ENCODE measurements around the gene EXOC1L. TPM values are rescaled to one million over a fixed set of nuclear protein-coding genes. Genes with fewer than 3 reads are reported as not detected.
"Not testable (repeated sequence)": the region's sequence is repeated elsewhere in the genome, so short reads cannot be mapped to it uniquely, and the experiment has no call there.

The EXOC1L gene
- total RNA-seq, 1 donor from 2014 or later = not detected

DNA sequence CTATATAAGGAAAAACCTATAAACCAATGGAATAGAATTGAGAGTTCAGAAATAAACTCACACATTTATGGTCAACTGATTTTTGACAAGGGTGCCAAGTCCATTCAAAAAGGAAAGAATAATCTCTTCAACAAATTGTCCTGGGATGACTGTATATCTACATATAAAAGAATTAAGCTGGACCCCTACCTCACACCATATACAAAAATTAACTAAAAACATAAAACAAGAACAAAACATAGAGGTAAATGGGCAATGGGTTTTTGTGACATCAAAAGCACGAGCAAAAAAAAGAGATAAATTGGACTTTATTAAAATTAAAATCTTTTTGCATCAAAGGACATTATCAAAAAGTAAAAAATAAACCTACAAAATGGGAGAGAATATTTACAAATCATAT is 18.3 kb downstream of the EXOC1L start:
- DNase-seq (ENCODE audit: low spot score) (no peak), ATAC-seq (no peak)

DNA sequence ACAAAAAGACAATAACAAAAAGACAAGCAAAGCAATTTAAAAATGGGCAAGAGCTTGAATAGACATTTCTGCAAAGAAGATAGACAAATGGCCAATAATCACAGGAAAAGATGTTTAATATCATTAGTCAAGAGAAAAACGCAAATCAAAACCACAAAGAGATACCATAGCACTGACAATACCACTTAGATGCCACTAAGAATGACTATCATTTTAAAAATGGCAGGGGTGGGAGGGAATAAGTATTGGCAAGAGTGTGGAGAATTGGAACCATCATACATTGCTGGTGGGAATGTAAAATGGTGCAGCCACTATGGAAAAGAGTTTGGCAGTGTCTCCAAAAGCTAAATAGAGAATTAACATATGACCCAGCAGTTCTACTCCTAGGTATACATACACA is 18.8 kb downstream of the EXOC1L start:
- DNase-seq (ENCODE audit: low spot score) (no peak), ATAC-seq (no peak)

DNA sequence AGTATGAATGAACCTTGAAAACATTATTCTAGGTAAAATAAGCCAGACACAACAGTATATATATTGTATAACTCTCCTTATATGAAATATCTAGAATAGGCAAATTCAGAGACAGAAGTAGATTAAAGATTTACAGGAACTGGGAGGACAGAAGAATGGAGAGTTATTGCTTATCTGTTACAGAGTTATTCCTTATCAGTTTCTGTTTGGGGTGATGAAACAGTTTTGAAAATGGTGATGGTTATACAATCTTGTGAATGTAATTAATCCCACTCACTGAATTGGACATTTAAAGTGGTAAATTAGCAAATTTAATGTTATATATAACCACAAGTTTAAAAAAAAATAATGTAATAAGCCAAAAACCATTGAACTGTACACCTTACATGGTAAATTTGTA is 19.4 kb downstream of the EXOC1L start:
- DNase-seq (ENCODE audit: low spot score) = no peak
- no peak for ATAC-seq

DNA sequence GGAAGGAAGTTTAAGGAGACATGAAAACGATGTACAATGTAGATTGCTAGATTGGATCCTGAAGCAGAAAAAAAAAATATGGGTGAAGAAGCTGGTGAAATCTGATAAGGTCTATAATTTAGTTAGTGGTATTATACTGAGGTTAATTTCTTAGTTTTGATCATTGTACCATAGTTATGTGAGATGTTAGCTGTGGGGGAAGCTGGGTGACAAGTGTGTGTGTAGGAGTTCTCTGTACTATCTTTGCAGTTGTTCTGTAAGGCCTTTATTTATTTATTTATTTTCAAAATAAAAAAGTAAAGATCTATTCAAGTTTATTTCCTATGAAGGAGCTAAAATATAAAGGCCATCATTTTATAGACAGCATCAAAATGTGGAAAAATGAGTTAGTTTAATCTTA is 21.4 kb downstream of the EXOC1L start:
- ATAC-seq (no peak), DNase-seq (ENCODE audit: low spot score) (no peak)

DNA sequence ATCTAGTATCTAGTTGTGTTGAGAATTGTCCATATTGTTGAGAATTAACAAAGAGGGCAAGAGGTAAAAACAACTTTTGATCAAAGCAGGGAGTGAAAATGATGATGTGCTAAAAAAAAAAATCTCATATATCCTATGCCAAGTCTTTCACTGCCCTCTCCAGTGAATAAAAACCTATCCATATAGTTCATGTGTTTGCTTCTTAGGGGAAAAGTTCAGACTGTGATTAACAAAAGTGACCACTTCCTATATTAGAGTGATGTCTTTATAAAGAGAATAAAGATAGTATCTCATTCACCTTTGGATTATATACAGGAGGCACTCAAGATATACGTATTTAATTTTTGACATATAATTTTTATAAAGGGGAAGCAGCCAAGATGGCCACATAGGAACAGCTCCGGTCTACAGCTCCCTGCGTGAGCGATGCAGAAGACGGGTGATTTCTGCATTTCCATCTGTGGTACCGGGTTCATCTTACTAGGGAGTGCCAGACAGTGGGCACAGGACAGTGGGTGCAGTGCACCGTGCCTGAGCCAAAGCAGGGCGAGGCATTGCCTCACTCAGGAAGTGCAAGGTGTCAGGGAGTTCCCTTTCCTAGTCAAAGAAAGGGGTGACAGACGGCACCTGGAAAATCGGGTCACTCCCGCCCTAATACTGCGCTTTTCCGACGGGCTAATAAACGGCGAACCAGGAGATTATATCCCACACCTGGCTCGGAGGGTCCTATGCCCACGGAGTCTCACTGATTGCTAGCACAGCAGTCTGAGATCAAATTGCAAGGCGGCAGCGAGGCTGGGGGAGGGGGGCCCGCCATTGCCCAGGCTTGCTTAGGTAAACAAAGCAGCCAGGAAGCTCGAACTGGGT is 22.0 kb downstream of the EXOC1L start:
- not testable (repeated sequence) for ATAC-seq; DNase-seq (ENCODE audit: low spot score)

DNA sequence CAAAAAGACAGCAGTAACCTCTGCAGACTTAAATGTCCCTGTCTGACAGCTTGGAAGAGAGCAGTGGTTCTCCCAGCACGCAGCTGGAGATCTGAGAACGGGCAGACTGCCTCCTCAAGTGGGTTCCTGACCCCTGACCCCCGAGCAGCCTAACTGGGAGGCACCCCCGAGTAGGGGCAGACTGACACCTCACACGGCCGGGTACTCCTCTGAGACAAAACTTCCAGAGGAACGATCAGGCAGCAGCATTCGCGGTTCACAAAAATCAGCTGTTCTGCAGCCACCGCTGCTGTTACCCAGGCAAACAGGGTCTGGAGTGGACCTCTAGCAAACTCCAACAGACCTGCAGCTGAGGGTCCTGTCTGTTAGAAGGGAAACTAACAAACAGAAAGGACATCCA is 22.7 kb downstream of the EXOC1L start:
- DNase-seq (ENCODE audit: low spot score); ATAC-seq: not testable (repeated sequence)

DNA sequence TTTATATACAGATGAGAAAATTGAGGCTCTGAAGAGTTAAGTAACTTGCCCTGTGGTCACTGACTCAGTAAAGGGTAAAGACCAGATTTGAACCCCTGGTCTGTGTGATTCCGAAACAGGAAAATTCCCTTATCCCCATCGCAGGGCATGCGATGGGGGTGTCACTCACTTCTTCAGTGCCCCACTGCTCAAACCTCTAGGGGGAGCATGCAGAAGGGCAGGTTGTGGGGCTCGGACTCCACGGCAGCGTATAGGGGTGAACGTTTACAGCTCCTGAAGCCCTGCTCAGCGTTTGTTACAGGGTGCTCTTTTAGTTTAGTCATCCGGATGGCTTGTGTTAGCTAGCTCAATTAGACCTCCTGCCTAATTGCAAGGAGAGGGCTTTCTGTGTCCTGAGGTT is 30.1 kb downstream of the EXOC1L start:
- ATAC-seq = no peak

DNA sequence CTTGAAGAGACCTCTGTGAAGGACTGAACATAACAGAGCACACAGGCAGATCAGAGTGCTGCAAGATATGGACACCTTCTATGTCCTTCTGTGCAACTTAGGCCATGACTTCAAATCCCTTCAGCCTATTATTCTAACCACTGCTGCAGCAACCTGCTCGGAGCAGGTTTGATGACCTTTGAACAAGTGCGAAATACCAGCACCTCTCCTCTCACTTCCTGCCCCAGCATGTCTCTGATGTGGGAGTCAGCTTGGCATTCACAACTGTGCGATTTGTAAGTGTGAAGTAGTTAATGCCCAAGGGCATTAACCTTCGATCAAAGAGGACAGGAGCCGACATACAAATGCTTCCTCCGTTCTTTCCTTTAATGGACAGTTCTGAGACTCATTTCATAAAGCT is 32.3 kb downstream of the EXOC1L start:
- ATAC-seq = no peak

More for the DNA sequence above, 30.1 kb downstream of the EXOC1L start:
- no peak for DNase-seq (ENCODE audit: low spot score)

DNA sequence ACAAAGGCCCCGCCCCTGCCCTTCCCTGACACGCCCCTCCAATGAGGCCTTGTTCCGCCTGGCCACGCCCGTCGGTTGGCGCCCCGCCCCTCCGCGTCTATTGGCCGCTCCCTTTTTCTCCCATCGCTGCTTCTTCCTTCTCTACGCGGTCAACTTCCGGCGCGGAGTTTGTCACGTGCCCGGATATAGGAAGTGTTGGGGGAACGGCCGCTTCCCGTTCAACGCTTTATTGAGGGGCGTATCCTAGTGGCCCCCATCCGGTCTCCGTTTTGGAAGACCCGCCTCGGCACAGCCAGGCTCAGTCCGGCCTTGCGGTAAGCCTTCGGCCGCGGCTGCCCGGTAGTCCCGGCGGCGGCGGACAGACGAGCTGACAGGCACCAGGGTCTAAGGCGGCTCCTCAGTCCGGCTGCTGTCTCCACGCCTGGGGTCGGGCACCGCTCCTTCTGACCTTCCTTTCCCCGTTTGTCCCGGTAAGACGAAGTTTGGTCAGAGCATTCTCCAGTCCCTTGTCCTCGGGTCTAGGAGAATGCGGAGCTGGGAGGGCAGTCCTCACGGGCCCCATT is 34.0 kb downstream of the EXOC1L start, which contains the start of gene EXOC1:
TSS of gene EXOC1 (plus strand) at position 165 of the 563 bp plus-strand sequence. CDS start 4,676 bp downstream, outside the sequence.
- DNase-seq (ENCODE audit: low spot score) = peak; percentile 97
- ATAC-seq = peak; percentile 100

More for the DNA sequence above, 32.3 kb downstream of the EXOC1L start:
- no peak for DNase-seq (ENCODE audit: low spot score)

DNA sequence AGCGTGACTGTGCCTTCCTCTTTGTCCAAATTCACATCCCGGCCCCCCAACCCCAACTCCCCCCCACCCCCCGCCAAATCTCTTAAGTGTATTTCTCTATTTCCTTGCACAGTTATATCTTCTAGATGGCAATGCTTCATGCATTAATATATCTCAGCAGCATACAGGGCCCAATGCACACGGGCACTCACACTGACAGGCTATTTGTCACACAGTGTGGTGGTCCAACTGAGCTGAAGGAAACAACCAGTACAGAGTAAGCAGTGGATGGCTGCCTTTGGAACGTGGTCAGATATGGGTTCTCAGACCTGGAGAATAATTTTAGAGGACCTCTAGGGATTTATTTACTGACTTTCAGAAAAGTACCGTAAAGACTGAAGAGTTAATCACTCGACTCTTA is 34.5 kb downstream of the EXOC1L start:
- no peak for DNase-seq (ENCODE audit: low spot score)
- ATAC-seq = no peak

DNA sequence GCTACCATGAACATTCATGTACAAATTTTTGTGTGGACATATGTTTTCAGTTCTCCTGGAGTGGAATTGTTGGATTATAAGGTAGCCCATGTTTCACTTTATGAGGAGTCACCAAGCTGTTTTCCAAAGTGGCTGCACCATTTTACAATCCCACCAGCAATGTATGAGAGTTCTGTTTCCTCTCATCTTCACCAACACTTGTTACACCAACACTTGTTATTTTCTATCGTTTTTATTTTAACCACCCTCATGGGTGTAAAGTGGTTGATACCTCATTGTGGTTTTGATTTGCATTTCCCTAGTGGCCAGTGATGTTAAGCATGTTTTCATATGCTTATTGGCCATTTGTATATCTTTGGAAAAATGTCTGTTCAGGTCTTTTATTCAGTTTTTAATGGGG is 38.0 kb downstream of the EXOC1L start:
- no peak for ATAC-seq
- DNase-seq (ENCODE audit: low spot score) = no peak

DNA sequence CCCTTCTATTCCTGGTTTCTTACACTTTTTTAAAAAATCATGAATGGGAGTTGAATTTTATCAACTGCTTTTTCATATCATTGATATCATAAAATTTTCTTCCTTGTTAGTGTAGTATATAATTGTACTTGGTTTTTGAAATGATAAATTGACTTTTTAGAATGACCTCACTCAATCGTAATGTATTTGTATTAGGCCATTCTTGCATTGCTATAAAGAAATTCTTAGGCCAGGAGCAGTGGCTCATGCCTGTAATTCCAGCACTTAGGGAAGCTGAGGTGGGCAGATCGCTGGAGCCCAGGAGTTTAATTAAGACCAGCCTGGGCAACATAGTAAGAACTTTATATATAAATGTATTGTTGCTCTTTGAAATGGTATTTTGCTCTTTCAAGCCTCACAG is 40.1 kb downstream of the EXOC1L start:
- no peak for ATAC-seq
- no peak for DNase-seq (ENCODE audit: low spot score)

DNA sequence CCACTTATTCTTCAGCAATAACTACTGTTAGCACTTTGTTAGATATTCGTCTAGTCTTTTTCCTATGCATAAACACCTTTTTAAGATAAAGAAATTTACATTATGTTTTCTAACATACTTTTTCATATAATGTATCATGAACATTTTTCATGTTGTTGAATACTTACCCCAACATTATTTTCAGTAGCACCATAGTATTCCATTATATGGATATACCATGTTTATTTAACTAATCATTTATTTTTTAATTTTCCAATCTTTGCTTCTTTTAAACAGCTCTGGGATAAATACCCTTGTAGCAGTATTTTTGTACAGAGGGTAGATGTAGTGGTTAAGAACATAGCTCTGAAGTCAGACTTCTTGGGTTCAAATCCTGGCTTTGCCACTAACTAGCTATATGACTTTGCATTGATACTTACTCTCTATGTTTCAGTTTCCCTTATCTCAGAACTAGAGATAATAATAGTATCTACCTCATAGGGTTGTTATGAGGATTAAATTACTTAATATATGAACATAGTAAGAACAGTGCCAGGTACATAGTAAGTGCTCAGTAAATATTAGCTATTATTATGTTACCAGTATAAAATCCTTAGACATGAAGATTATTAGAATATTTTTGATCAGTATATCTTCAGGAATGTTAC is 45.1 kb downstream of the EXOC1L start:
- DNase-seq (ENCODE audit: low spot score) = no peak
- ATAC-seq = no peak

DNA sequence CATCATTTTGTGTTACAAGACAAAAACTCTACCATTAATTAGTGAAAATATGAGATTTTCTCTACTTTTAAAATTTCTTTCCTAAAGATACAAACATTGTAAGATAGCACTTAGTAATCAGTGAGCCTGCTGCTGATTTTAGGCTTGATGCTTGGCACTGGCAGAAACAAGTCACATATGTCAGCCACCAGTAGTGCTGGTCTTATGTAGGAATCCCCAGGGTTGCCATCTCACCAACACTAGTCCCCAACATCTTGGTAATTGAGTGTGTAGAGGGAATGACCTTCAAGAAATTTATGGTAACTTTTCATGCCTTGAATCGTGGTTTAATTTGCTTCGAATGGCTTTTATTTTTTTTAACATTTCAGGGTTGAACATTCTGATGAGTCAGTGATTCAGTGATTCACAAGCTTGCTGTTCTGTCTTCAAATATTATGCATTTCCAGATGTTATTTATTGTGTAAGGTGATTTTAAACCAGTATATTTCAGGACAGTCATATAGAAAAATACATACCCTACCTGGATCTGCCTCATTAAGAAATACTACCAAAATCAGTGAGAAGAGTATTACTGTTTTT is 45.7 kb downstream of the EXOC1L start:
- DNase-seq (ENCODE audit: low spot score) (no peak), ATAC-seq (no peak)

DNA sequence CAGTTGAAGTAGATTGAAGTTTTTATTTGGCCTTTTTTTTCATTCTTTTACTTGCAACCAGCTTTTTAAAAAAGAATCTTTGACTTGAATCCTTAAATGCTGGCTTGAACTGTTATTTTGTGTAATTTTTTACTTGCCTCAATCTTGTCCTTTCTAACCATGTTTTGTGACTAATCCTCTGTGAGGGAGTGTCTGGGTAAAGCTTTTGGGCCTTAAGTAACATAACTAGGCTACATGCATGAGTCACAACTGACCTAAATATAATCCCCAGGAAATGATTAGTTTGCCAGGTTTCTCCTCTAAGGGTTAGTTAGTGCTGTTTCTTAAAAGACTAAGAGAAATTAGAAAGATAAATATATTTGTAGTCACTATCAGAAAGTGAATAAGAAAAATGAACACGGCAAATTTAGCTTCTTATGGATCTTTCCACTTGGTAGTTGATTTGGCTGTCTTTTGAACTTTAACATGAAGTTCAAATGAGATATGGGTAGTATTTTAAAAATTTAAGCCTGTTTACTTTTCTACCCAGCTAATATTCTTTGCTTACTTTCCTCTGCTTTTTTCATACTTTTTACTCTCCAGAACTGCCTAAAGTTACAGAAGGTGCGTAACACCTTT is 46.8 kb downstream of the EXOC1L start:
- ATAC-seq = peak; percentile 40
- no peak for DNase-seq (ENCODE audit: low spot score)

DNA sequence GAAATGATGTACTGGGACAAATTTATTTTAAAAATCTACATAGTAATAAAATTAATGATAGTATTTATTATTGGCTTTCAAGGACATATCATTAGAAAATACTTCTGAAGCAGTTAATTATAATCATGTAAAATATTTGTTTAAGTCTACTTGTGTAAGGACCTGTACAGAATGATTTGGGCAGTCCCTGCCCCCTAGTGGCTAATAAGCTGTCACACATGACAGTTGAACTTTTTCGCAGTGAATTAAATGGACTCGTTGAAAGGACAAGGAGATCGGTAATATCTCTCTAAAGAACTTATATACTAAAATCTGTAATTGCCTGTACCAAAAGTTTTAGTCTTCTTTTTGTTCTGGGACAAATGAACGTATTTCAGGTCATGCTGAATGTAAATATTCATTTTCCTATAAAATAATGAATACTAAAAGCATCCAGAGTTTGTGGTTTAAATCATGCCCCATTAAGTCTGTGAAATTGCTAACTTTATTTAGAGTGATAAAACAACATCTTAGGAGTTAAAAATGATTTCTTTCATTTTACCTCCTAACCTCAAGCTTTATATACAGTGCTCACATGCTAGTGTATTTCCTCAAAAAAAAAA is 47.5 kb downstream of the EXOC1L start:
- peak; percentile 92 for ATAC-seq
- no peak for DNase-seq (ENCODE audit: low spot score)

DNA sequence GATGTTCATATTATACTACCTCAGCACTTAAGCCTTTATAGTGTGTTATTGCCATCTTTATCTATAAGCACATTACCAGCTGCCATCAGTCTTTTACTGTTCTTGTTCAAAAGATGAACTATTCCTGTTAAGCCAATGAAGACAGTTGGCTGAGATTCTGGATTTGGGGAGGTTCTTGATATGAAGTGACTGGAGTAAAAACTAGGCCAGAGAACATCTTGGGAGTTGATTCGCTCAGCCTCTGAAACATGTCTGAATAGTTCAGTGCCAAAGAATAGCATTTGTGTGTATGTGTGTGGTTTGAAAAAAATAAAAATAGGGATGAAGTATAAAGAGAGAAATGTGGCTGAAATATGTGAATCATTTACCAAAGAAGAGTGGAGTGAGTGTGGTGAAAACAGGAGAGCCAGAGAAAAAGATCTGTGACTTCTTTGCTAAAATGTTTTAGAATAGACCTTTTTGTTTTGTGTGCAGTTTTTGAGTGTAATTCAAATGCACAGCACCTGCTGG is 49.0 kb downstream of the EXOC1L start:
- no peak for DNase-seq (ENCODE audit: low spot score)
- ATAC-seq = no peak

DNA sequence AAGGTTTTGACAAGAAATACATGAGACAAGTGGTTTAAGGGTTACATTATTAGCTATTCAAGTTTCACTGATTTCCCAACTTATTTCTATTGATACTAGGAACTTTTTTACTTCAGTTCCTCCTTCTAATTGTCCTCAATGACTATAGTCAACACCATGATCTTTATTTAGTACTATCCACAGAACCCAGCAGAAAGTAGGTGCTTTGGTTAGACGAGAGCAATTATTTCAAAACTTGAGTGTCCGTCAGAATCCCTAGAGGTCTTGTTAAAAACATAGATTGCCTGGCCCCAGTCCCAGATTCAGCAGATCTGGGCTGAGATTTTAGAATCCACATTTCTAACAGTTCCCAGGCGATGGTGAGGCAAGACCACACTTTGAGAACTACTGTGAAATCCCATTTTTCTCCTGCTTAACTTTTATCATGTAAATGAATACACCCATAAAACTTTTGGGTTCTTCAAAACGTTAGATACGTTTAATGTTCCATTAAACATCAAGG is 51.8 kb downstream of the EXOC1L start:
- DNase-seq (ENCODE audit: low spot score) (no peak), ATAC-seq (no peak)

DNA sequence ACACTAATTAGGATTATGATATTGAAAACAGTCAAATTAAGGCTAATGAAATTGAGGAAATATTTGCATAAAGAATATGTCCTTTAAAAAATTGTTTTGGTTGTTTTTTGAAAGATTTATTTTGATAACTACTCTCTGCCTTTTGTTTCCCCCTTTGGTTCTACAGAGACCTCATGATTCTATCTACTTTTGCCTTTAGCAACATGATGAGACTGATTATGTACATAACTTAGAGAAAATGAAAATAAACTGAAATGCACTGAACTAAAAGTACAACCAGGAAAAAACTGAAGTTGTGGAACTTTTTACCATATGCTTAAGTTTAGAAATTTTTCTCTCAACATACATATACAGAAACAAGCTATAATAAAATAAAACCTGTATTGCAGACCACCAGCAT is 55.2 kb downstream of the EXOC1L start:
- DNase-seq (ENCODE audit: low spot score) (no peak), ATAC-seq (no peak)

DNA sequence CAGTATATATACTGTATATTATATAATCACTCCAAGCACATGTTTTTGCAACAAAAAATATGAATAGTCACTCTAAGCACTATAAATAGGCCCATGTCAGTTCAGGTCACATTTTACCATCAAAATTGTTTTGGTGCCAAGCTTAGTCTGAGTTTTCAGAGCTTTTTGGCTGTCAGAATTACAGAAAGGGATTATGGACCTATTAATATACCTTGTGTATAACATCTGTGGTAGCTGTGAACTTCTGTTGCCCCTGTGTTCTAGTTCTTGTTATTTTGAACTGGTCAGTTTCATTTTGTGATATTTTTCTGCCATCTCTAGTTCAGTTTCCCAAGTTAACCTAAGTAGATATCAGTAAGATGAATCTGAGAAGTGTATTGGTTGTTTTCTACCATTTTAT is 56.8 kb downstream of the EXOC1L start:
- no peak for DNase-seq (ENCODE audit: low spot score)
- ATAC-seq = no peak
